ENCODE measurements around the gene MLPH.

The MLPH gene

DNA sequence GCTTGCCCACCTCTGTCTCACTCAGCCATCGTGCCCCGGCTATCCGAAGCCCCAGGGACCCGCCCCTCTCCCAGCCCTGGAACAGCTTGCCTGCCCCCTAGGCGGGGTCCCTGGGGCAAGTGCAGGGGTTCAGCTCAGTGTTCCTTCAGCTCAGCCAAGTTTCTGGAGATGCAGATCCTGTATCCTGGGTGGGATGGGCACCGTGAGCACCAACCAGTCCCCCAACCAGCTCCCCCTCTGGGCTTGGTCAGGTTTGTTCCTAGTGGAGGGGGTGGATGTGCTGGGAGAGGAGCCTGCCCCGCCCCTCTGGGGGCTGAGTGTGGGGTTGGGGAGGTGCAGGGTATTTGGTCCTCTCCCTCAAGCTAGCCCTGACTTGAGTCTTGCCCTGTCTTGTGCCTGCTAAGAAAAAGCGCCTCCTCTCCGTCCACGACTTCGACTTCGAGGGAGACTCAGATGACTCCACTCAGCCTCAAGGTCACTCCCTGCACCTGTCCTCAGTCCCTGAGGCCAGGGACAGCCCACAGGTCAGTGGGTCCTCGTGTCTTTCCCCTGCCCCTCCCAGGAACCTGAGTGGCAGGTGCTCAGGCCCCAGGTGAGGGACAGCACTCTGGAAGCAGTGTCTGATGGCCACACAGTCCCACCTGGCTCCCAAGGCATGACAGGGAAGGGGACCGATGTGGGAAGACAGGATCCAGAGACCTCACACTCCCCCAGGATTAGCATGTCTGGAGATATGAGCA lies 32.6 kb downstream of the MLPH start:
- DNase-seq (ENCODE audit: low read depth, low spot score) = no peak

GRCh38 chr2:237520290-237520689 lies 33.2 kb downstream of the MLPH start:
- DNase-seq (ENCODE audit: low read depth, low spot score) = no peak

- no peak for DNase-seq (ENCODE audit: low read depth, low spot score)
These were observed 37.6 kb downstream of the MLPH start for GRCh38 chr2:237524631-237525030.

DNA sequence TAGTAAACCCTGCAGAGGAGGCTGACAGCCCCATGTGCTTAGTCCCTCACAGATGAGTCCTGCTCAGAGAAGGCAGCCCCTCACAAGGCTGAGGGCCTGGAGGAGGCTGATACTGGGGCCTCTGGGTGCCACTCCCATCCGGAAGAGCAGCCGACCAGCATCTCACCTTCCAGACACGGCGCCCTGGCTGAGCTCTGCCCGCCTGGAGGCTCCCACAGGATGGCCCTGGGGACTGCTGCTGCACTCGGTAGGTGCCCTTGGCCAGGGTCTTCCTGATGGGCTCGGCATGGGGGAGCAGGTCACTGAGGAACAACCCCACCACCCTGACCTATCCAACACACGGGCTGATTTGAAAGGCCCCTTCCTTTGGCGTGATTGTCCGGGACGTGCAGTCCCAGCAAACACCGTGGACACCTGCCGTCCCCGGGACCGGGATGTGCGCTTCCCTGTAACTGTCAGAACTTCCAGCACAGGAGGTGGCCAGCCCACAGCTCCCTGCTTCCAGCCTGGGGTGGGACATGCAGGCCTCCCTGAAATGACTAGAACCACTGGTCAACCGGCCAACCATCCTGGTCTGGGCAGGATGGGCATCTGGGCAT lies 38.6 kb downstream of the MLPH start:
- no peak for DNase-seq (ENCODE audit: low read depth, low spot score)

DNA sequence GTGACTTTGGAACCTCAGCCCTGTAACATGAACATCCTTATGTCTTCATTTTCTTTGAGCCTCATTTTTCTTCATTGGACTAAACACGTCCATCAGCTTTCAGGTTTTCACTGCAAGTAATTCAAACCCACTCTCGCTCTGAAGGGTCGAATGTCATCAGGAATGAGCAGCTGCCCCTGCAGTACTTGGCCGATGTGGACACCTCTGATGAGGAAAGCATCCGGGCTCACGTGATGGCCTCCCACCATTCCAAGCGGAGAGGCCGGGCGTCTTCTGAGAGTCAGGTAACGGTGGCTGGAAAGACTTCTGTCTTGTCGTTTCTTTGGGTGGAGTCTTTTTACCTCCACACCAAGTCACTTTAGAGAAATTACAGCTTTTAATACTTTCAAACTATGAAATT lies 40.2 kb downstream of the MLPH start:
- DNase-seq (ENCODE audit: low read depth, low spot score) = no peak

- DNase-seq (ENCODE audit: low read depth, low spot score) = no peak
These were observed 40.7 kb downstream of the MLPH start for GRCh38 chr2:237527766-237528165.

GRCh38 chr2:237529452-237530402 lies 42.7 kb downstream of the MLPH start:
- no peak for DNase-seq (ENCODE audit: low read depth, low spot score)

DNA sequence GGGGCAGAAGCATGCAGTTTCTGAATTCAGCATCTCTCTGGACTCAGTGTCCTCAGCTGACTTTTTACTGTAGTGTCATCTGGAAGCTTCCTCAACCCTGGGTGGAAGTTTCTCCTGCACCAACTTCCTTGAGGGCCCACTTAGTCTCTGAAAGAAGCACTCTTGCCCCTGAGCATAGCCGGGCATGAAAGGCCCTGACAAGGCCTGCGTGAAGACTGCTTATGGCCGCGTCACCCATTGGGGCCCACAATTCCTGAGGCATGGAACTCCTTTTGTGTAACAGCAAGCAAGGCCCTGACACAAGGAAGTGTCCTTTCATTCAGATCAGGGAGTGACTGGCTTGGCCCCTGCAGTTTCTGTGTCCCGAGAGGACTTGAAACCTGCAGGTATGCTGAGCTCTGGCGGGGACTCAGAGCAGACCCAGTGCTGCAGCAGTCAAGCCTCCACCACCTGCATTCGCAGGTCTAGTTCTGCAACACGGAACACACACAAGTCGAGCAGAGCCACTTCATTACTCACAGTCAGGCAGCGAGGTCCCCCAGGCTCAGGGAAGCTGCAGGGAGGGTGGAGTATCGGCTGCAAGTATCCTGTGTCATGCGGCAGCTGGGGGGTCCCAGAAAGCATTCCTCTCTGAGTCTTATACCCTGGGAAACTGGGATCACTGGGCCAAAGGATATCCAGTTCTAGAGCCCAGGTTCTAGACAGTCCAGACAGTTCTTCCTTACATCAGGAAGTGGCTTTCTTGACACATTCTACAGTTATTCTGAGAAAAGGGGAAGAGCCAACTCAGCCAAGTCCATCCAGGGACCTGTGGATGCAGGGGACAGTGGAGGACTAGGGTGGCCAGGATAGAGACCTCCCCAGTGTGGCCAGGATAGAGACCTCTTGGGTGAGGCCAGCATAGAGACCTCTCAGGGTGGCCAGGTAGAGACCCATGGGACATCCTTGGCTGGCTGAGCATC lies 43.7 kb downstream of the MLPH start:
- DNase-seq (ENCODE audit: low read depth, low spot score) = no peak

GRCh38 chr2:237532160-237532559 lies 45.1 kb downstream of the MLPH start:
- no peak for DNase-seq (ENCODE audit: low read depth, low spot score)

- DNase-seq (ENCODE audit: low read depth, low spot score) = no peak
These were observed 46.7 kb downstream of the MLPH start for GRCh38 chr2:237533668-237534161.

- no peak for DNase-seq (ENCODE audit: low read depth, low spot score)
These were observed 47.3 kb downstream of the MLPH start for GRCh38 chr2:237534380-237534779.

DNA sequence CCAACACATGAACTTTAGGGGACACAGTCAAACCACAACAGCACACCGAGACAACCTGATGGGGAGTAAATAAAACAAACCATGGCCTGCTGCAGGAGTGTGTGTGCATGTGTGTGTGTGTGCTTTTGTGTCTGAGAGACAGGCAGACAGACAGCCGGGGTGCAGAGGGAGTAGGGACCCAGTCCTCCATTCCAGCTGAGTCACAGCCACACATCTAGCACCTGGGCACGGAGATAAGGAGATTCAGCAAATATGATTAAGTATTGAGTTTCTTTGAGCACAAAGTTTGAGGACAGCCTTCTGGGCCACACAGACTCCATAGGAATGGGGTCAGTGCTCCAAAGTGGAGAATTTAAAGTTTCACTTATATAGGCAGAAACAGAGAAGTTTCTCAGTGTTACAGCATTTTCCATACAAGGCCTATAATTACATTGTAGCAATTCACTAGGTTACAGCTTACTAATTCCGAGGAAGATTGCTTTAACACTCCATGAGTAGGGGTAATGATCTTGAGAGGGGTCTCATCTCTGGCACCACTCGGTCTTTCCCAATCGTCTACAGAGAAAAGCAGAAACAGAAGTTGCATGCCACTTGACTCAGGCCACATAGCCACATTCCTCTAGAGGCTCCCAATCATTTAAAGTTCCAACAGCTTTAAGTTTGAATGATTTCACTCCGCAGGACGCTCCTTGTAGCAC lies 48.5 kb downstream of the MLPH start:
- DNase-seq (ENCODE audit: low read depth, low spot score) = no peak

DNA sequence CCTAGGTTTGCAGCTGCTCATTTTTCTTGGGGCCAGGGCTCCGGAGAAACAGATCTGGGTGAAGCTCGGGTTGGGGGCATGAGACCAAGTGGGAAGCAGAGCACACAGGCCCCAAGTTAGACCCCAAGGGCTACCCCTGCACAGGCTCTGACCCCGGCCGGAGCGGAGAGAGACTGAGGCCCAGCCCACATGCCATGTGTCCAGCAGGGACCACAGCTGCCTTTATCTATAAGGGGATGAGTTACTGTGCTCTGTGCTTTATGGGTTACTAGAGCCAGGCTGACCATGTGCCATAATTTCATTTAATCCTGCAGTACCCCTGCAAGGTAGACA lies 49.0 kb downstream of the MLPH start:
- DNase-seq (ENCODE audit: low read depth, low spot score) = no peak

GRCh38 chr2:237536617-237537016 lies 49.6 kb downstream of the MLPH start:
- no peak for DNase-seq (ENCODE audit: low read depth, low spot score)

GRCh38 chr2:237538001-237538720 lies 51.1 kb downstream of the MLPH start:
- no peak for DNase-seq (ENCODE audit: low read depth, low spot score)

- no peak for DNase-seq (ENCODE audit: low read depth, low spot score)
These were observed 51.9 kb downstream of the MLPH start for GRCh38 chr2:237538901-237539300.

DNA sequence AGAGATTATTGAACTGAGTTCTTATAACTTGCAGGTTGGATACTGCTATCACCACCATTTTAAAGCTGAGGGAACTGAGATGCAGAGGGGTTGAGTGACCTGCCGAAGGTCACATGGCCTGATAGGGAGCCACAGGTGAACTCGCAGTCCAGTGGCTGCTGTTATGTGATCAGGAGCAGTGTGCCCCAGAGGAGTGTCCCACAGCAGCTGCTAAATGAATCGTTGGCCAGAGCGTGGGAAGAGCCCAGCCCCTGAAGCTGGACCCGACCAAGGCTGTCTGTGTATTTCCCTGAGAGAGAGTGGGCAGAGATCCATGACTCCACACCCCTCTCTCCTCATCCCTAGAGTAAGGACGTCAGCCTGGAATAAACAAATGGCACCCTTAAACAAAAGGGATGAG lies 52.6 kb downstream of the MLPH start:
- DNase-seq (ENCODE audit: low read depth, low spot score) = no peak

- DNase-seq (ENCODE audit: low read depth, low spot score) = no peak
These were observed 53.2 kb downstream of the MLPH start for GRCh38 chr2:237540223-237540775.

- DNase-seq (ENCODE audit: low read depth, low spot score) = no peak
These were observed 53.8 kb downstream of the MLPH start for GRCh38 chr2:237540823-237541222.

DNA sequence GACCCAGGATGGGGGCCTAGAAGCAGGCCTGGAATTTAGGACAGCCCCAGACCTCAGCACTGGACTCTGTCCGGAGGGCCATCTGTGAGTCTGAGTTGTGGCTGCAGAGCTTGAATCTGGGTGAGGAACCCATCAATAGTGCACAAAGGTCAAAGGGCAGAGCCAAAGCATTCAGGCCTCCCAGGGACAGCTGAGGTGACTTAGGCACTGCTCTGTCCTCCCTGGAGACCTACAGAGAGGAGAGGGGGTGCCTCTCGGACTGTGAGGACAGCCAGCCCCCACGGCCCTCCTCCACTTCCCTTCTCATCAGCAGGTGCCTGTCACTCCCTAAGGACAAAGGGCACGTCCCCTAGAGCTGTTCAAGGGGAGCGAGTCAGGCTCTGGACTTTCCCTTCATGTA lies 54.2 kb downstream of the MLPH start:
- DNase-seq (ENCODE audit: low read depth, low spot score) = no peak

All from brain pericyte (primary cell).